K562 (cell line): Measurements from ENCODE around the gene METTL8. TPM values are rescaled to one million over a fixed set of nuclear protein-coding genes. Genes with fewer than 3 reads are reported as not detected.

Experiments
- JUNB ChIP-seq: fragments of 450-650 bp; formaldehyde crosslinking; conservative IDR thresholded peaks from 2 replicates; pipeline ENCODE4 v1.4.0; 2020; ENCODE audit warnings: mild to moderate bottlenecking
- KDM1A ChIP-seq, 2 experiments: fragments of 450-650 bp; IDR thresholded peaks; 2 replicates each; pipeline ENCODE4 v1.6.1; 2016; ENCODE audit warnings: mild to moderate bottlenecking in 2 of 2
- MECOM ChIP-seq: fragments of 250-450 bp; sonication (Bioruptor Pico); IDR thresholded peaks from 2 replicates; pipeline ENCODE4 v1.8.0; 2022; ENCODE audit warnings: inconsistent platforms
- MYC ChIP-seq, 2 experiments: fragments of 250-450 bp in 1 of 2; sonication (Bioruptor Pico) in 1 of 2; IDR thresholded peaks; 2 replicates each; pipeline versions ENCODE4 v1.5.1 to v1.6.1; 2012 to 2021; ENCODE audit warnings: low read depth in 2 of 2, borderline replicate concordance in 1 of 2, improper control_type of control experiment in 1 of 2, low read length in 1 of 2, mild to moderate bottlenecking in 1 of 2, moderate library complexity in 1 of 2
- PCBP1 ChIP-seq: fragments of 200-400 bp; formaldehyde crosslinking; IDR thresholded peaks from 2 replicates; pipeline ENCODE4 v1.6.1; 2018; ENCODE audit warnings: mild to moderate bottlenecking, low read depth, low read length; ENCODE audit not compliant: poor library complexity, severe bottlenecking
- POLR2AphosphoS2 ChIP-seq: IDR thresholded peaks from 2 replicates; pipeline ENCODE4 v1.6.1; 2012; ENCODE audit warnings: low read length, improper control_type of control experiment
- RBM22 ChIP-seq: fragments of 200-400 bp; formaldehyde crosslinking; IDR thresholded peaks from 2 replicates; pipeline ENCODE4 v1.6.1; 2018; ENCODE audit warnings: low read length, low read depth; ENCODE audit not compliant: poor library complexity, severe bottlenecking
- SMARCA4 ChIP-seq: fragments of 450-650 bp; IDR thresholded peaks from 2 replicates; pipeline ENCODE4 v1.6.1; 2016
- TRIM28 ChIP-seq: fragments of 450-650 bp; IDR thresholded peaks from 2 replicates; pipeline ENCODE4 v1.6.1; 2017
- YY1 ChIP-seq, 3 experiments: IDR thresholded peaks; 2 replicates each; pipeline ENCODE4 v1.6.1; 2011; ENCODE audit warnings: low read length in 2 of 3, mild to moderate bottlenecking in 2 of 3, moderate library complexity in 2 of 3, borderline replicate concordance in 1 of 3, control low read depth in 1 of 3, low read depth in 1 of 3; ENCODE audit not compliant: insufficient read depth in 3 of 3, insufficient replicate concordance in 2 of 3, control insufficient read depth in 1 of 3, insufficient read length in 1 of 3; ENCODE audit errors: extremely low read depth in 1 of 3
- ZBED1 ChIP-seq: IDR thresholded peaks from 2 replicates; pipeline ENCODE4 v1.6.1; 2014
- ZBTB1 ChIP-seq: sonication (generic); formaldehyde crosslinking; IDR thresholded peaks from 2 replicates; pipeline ENCODE4 v1.8.1; 2023; ENCODE audit warnings: missing genetic modification reagents, low read depth, mild to moderate bottlenecking, borderline replicate concordance
- ZFP30 ChIP-seq: fragments of 250-450 bp; sonication (Bioruptor Pico); IDR thresholded peaks from 2 replicates; pipeline ENCODE4 v1.8.0; 2022; ENCODE audit warnings: moderate library complexity, mild to moderate bottlenecking, inconsistent platforms, borderline replicate concordance
- ZSCAN32 ChIP-seq: fragments of 450-650 bp; formaldehyde crosslinking; IDR thresholded peaks from 2 replicates; pipeline ENCODE4 v1.4.0; 2020; ENCODE audit warnings: mild to moderate bottlenecking, moderate library complexity
- polyA plus RNA-seq, 8 experiments: library from polyadenylated mRNA; depleted of rRNA in 4 of 8; stranded (reverse) in 5 of 8; unstranded in 3 of 8; fragments of >200 nt; fragmentation: Nextera tagmentation in 2 of 8; fragmentation: Illumina TruSeq in 1 of 8; extraction: Ambion mirVana in 2 of 8; extraction: Trizol in 1 of 8; gene quantifications; 2 replicates each; pipeline versions ENCODE4 v1.2.1 to v1.2.3, GENCODE V29; 2011 to 2014; ENCODE audit warnings: inconsistent platforms in 1 of 8, missing spikeins in 1 of 8
- total RNA-seq, 7 experiments: library from RNA; depleted of rRNA in 6 of 7; stranded (reverse); fragments of >200 nt in 6 of 7; fragmentation: Illumina TruSeq in 2 of 7; extraction: Trizol in 2 of 7; gene quantifications; 2 replicates each; pipeline versions ENCODE4 v1.2.1 to v1.2.3, GENCODE V29; 2011 to 2021; ENCODE audit warnings: low replicate concordance in 1 of 7
- TF ChIP-seq, protein P1 (sequence below): fragments of 200-800 bp; sonication (Bioruptor generic); IDR thresholded peaks from 2 replicates; pipeline ENCODE4 v1.6.1; 2017; ENCODE audit warnings: missing genetic modification characterization, missing compliant biosample characterization
- TF ChIP-seq, protein P2 (sequence below), 2 experiments: fragments of 450-650 bp; formaldehyde crosslinking in 1 of 2; IDR thresholded peaks; 2 replicates each; pipeline versions ENCODE4 v1.4.0 to v1.6.1; 2014 to 2020; ENCODE audit warnings: mild to moderate bottlenecking in 2 of 2, borderline replicate concordance in 1 of 2, low read depth in 1 of 2

Gene METTL8
- total and polyA plus RNA-seq, 9 of the 15 experiments (the other 6 are each of a cell fraction or from before 2014, with no cell fraction given): 12.9 to 52.6 (median 33.7) TPM

DNA sequence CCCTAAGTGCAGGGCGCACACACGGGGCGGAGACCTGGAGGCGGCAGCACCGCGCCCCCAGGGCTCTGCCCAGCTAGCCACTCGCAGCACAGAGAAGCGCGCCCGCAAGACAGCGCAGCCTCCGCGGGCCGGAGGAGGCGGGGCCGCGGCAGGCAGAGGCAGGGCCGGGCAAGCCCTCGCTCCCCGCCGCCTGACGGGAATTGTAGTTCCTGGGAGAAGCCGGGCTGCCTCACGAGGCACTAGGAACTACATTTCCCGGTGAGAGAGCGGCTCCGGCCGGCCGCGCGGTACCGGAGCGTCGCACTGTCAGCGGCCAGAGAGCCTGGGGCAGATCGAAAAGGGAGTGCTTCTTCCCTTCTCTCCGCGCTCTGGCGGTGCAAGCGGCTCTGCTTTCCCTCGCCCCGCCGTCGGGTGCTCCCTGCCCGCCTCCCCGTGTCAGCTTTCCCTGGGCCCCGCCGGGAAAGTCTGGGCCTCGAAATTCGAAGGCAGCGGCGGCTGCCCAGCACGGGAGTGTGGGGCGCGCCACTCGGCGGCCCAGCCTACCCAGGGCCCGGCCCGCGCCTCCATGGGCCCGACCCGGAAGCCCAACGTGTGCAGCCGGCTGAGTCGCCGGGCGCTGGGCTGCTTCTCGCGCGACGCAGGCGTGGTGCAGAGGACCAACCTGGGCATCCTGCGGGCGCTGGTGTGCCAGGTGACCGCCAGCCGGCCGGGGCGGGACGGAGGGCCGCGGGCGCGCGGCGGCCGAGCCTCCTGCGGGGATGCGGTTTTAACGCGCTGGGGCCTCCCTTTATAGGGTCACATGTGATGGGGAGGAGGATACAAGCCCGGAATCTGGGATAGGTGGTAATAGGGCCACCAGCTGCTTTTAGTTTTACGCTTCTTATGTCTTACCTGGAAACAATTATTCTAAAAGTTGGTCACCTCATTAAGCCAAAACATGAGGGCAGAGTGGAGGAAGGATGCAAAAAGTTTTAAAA, 511 bp upstream of the METTL8 start, which contains the start of gene DCAF17 (continued):
- peak; percentile 43; the same call in 1 of the 2 replicates for TF ChIP-seq POLR2AphosphoS2
- TF ChIP-seq, protein P1, sequence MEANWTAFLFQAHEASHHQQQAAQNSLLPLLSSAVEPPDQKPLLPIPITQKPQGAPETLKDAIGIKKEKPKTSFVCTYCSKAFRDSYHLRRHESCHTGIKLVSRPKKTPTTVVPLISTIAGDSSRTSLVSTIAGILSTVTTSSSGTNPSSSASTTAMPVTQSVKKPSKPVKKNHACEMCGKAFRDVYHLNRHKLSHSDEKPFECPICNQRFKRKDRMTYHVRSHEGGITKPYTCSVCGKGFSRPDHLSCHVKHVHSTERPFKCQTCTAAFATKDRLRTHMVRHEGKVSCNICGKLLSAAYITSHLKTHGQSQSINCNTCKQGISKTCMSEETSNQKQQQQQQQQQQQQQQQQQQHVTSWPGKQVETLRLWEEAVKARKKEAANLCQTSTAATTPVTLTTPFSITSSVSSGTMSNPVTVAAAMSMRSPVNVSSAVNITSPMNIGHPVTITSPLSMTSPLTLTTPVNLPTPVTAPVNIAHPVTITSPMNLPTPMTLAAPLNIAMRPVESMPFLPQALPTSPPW: peak; percentile 82
- TF ChIP-seq SMARCA4: no peak
- TF ChIP-seq YY1 (IDR thresholded peaks at IDR 0.05; ENCODE audit: borderline replicate concordance in 1 of 3, control insufficient read depth in 1 of 3, extremely low read depth in 1 of 3, insufficient read depth in 3 of 3, insufficient read length in 1 of 3, insufficient replicate concordance in 2 of 3, low read depth in 1 of 3, low read length in 2 of 3): peak; percentile 22 to 72 (median 71)
- TF ChIP-seq PCBP1: peak; percentile 95
- peak; percentile 96 for TF ChIP-seq MYC (IDR thresholded peaks at IDR 0.05; ENCODE audit: low read depth, low read length)
- TF ChIP-seq MYC (CRISPR knock-in tag; IDR thresholded peaks at IDR 0.05; ENCODE audit: borderline replicate concordance, low read depth): peak; percentile 94
- peak; percentile 56 for TF ChIP-seq RBM22
- TF ChIP-seq ZFP30: no peak
- no peak; a peak in 1 of 4 replicates for TF ChIP-seq KDM1A (IDR thresholded peaks at IDR 0.05)
- TF ChIP-seq ZSCAN32 (CRISPR knock-in tag): no peak
- TF ChIP-seq, protein P2, sequence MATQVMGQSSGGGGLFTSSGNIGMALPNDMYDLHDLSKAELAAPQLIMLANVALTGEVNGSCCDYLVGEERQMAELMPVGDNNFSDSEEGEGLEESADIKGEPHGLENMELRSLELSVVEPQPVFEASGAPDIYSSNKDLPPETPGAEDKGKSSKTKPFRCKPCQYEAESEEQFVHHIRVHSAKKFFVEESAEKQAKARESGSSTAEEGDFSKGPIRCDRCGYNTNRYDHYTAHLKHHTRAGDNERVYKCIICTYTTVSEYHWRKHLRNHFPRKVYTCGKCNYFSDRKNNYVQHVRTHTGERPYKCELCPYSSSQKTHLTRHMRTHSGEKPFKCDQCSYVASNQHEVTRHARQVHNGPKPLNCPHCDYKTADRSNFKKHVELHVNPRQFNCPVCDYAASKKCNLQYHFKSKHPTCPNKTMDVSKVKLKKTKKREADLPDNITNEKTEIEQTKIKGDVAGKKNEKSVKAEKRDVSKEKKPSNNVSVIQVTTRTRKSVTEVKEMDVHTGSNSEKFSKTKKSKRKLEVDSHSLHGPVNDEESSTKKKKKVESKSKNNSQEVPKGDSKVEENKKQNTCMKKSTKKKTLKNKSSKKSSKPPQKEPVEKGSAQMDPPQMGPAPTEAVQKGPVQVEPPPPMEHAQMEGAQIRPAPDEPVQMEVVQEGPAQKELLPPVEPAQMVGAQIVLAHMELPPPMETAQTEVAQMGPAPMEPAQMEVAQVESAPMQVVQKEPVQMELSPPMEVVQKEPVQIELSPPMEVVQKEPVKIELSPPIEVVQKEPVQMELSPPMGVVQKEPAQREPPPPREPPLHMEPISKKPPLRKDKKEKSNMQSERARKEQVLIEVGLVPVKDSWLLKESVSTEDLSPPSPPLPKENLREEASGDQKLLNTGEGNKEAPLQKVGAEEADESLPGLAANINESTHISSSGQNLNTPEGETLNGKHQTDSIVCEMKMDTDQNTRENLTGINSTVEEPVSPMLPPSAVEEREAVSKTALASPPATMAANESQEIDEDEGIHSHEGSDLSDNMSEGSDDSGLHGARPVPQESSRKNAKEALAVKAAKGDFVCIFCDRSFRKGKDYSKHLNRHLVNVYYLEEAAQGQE (IDR thresholded peaks at IDR 0.05; ENCODE audit: borderline replicate concordance): peak; percentile 43
- TF ChIP-seq, protein P2 (CRISPR knock-in tag; IDR thresholded peaks at IDR 0.05; ENCODE audit: low read depth): peak; percentile 87
- no peak for TF ChIP-seq MECOM (CRISPR knock-in tag)
- peak; percentile 30; the same call in 1 of the 2 replicates for TF ChIP-seq ZBTB1 (CRISPR knock-in tag)
- no peak; the same call in 1 of the 2 replicates for TF ChIP-seq TRIM28
- no peak for TF ChIP-seq JUNB (CRISPR knock-in tag)
- peak; percentile 83; the same call in 1 of the 2 replicates for TF ChIP-seq ZBED1
